IMR-90 (cell line): ENCODE results near the gene ABCC4.
"Not testable (repeated sequence)": the region's sequence is repeated elsewhere in the genome, so short reads cannot be mapped to it uniquely, and the experiment has no call there.

ENCODE experiments used
- BHLHE40 ChIP-seq: fragments of 150-350 bp; IDR thresholded peaks from 2 replicates; pipeline ENCODE4 v1.6.1; 2016; ENCODE audit warnings: mild to moderate bottlenecking, low read depth, low read length
- CHD1 ChIP-seq: IDR thresholded peaks from 2 replicates; pipeline ENCODE4 v1.6.1; 2012; ENCODE audit warnings: low read depth, low read length, improper control_type of control experiment
- CTCF ChIP-seq: conservative IDR thresholded peaks from 2 replicates; pipeline ENCODE4 v1.5.1; 2012; ENCODE audit warnings: mild to moderate bottlenecking, low read depth, low read length, improper control_type of control experiment
- FOS ChIP-seq: fragments of 150-350 bp; IDR thresholded peaks from 2 replicates; pipeline ENCODE4 v1.6.1; 2016; ENCODE audit warnings: low read depth, low read length
- MAFK ChIP-seq: IDR thresholded peaks from 2 replicates; pipeline ENCODE4 v1.6.1; 2012; ENCODE audit warnings: low read depth, low read length, improper control_type of control experiment
- MAZ ChIP-seq: IDR thresholded peaks from 2 replicates; pipeline ENCODE4 v1.6.1; 2012; ENCODE audit warnings: low read depth, mild to moderate bottlenecking, low read length, improper control_type of control experiment, moderate library complexity, borderline replicate concordance
- MXI1 ChIP-seq: IDR thresholded peaks from 2 replicates; pipeline ENCODE4 v1.6.1; 2012; ENCODE audit warnings: low read depth, mild to moderate bottlenecking, low read length, moderate library complexity, borderline replicate concordance
- POLR2A ChIP-seq: IDR thresholded peaks from 2 replicates; pipeline ENCODE4 v1.6.1; 2012; ENCODE audit warnings: mild to moderate bottlenecking, low read depth, low read length
- RAD21 ChIP-seq: IDR thresholded peaks from 2 replicates; pipeline ENCODE4 v1.6.1; 2012; ENCODE audit warnings: low read length, improper control_type of control experiment
- RFX5 ChIP-seq: IDR thresholded peaks from 2 replicates; pipeline ENCODE4 v1.8.0; 2012; ENCODE audit warnings: low read depth, mild to moderate bottlenecking, low read length, moderate library complexity
- TF ChIP-seq, protein P1 (sequence below): fragments of 150-350 bp; IDR thresholded peaks from 2 replicates; pipeline ENCODE4 v1.6.1; 2016; ENCODE audit warnings: low read depth, mild to moderate bottlenecking, low read length, moderate library complexity, borderline replicate concordance
- TF ChIP-seq, protein P2 (sequence below): fragments of 150-350 bp; IDR thresholded peaks from 2 replicates; pipeline ENCODE4 v1.6.1; 2017; ENCODE audit warnings: mild to moderate bottlenecking, antibody characterized with exemption, low read length, low read depth

- not testable (repeated sequence) for TF ChIP-seq CTCF, POLR2A, MXI1, CHD1, RFX5, BHLHE40, MAFK, MAZ, FOS, RAD21
- TF ChIP-seq, protein P1, sequence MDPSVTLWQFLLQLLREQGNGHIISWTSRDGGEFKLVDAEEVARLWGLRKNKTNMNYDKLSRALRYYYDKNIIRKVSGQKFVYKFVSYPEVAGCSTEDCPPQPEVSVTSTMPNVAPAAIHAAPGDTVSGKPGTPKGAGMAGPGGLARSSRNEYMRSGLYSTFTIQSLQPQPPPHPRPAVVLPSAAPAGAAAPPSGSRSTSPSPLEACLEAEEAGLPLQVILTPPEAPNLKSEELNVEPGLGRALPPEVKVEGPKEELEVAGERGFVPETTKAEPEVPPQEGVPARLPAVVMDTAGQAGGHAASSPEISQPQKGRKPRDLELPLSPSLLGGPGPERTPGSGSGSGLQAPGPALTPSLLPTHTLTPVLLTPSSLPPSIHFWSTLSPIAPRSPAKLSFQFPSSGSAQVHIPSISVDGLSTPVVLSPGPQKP, result not testable (repeated sequence)
- TF ChIP-seq, protein P2, sequence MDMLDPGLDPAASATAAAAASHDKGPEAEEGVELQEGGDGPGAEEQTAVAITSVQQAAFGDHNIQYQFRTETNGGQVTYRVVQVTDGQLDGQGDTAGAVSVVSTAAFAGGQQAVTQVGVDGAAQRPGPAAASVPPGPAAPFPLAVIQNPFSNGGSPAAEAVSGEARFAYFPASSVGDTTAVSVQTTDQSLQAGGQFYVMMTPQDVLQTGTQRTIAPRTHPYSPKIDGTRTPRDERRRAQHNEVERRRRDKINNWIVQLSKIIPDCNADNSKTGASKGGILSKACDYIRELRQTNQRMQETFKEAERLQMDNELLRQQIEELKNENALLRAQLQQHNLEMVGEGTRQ, result not testable (repeated sequence)
Measured at GRCh38 chr13:95192564-95192945, 108.7 kb downstream of the ABCC4 start.
